ENCODE data around the gene ADNP2.
A peak's percentile ranks its signal among the peaks of the same experiment; 100 is the strongest.
"Not testable (repeated sequence)": the region's sequence is repeated elsewhere in the genome, so short reads cannot be mapped to it uniquely, and the experiment has no call there.

ADNP2 gene

GRCh38 chr18:80159713-80160636 lies 50.9 kb downstream of the ADNP2 start:
- Histone ChIP-seq H3K4me2 (ENCODE audit: low read length) (no peak overlapping the region), H3K79me1 (ENCODE audit: low read length) (no peaks in the 10 kb centered on the region), H3K79me2 (ENCODE audit: control insufficient read depth, insufficient read depth, low read length) (no peaks in the 10 kb centered on the region), H3K18ac (ENCODE audit: low read length) (no peak overlapping the region), H3K4me3 (ENCODE audit: low read length) (no peak overlapping the region), H3K4ac (ENCODE audit: low read depth, low read length) (no peak overlapping the region), H3K4me1 (ENCODE audit: control insufficient read depth, low read depth, low read length) (no peaks in the 10 kb centered on the region), H2BK120ac (ENCODE audit: low read depth, low read length) (no peak overlapping the region), H4K8ac (ENCODE audit: low read depth, low read length) (no peak overlapping the region), H3K9ac (ENCODE audit: low read length) (no peak overlapping the region), H3K27ac (ENCODE audit: low read depth, low read length) (no peak overlapping the region), H3K23ac (ENCODE audit: low read length) (no peak overlapping the region), H2AK5ac (ENCODE audit: low read length) (no peak overlapping the region), H3K27me3 (ENCODE audit: insufficient read depth, low read length, poor library complexity) (no peaks in the 10 kb centered on the region), H3K56ac (ENCODE audit: low read length) (no peak overlapping the region), H3K36me3 (ENCODE audit: control insufficient read depth, insufficient read depth, low read length) (no peaks in the 10 kb centered on the region), H2BK15ac (replicated peaks; ENCODE audit: low read depth) (no peak overlapping the region), H4K5ac (ENCODE audit: low read length) (no peak overlapping the region), H2BK5ac (ENCODE audit: low read length) (no peak overlapping the region)
- DNase-seq = peak; percentile 19
- WGBS (ENCODE audit: extremely low coverage, insufficient coverage, low lambda C conversion rate) = no CpG with 5 or more reads among the region's 109 CpGs

- Histone ChIP-seq H3K4me2 (ENCODE audit: low read length) (no peak overlapping the region), H3K36me3 (ENCODE audit: control insufficient read depth, insufficient read depth, low read length) (no peaks in the 10 kb centered on the region), H2AK5ac (ENCODE audit: low read length) (no peak overlapping the region), H2BK120ac (ENCODE audit: low read depth, low read length) (no peak overlapping the region), H2BK5ac (ENCODE audit: low read length) (no peak overlapping the region), H3K4me3 (ENCODE audit: low read length) (no peak overlapping the region), H4K8ac (ENCODE audit: low read depth, low read length) (no peak overlapping the region), H3K27ac (ENCODE audit: low read depth, low read length) (no peak overlapping the region), H3K79me2 (ENCODE audit: control insufficient read depth, insufficient read depth, low read length) (no peaks in the 10 kb centered on the region), H3K27me3 (ENCODE audit: insufficient read depth, low read length, poor library complexity) (no peaks in the 10 kb centered on the region), H2BK15ac (replicated peaks; ENCODE audit: low read depth) (no peak overlapping the region), H3K79me1 (ENCODE audit: low read length) (no peaks in the 10 kb centered on the region), H3K4me1 (ENCODE audit: control insufficient read depth, low read depth, low read length) (no peaks in the 10 kb centered on the region), H3K9ac (ENCODE audit: low read length) (no peak overlapping the region), H3K4ac (ENCODE audit: low read depth, low read length) (no peak overlapping the region), H3K23ac (ENCODE audit: low read length) (no peak overlapping the region), H3K18ac (ENCODE audit: low read length) (no peak overlapping the region), H4K5ac (ENCODE audit: low read length) (no peak overlapping the region), H3K56ac (ENCODE audit: low read length) (no peak overlapping the region)
- DNase-seq = no peak
- WGBS (ENCODE audit: extremely low coverage, insufficient coverage, low lambda C conversion rate) = no CpG with 5 or more reads among the region's 7 CpGs
Measured at GRCh38 chr18:80161781-80162417, 52.8 kb downstream of the ADNP2 start.

- Histone ChIP-seq H3K79me2 (ENCODE audit: control insufficient read depth, insufficient read depth, low read length) (no peaks in the 10 kb centered on the region), H3K36me3 (ENCODE audit: control insufficient read depth, insufficient read depth, low read length) (no peaks in the 10 kb centered on the region), H2BK120ac (ENCODE audit: low read depth, low read length) (no peak overlapping the region), H3K23ac (ENCODE audit: low read length) (no peak overlapping the region), H4K5ac (ENCODE audit: low read length) (no peak overlapping the region), H3K4me1 (ENCODE audit: control insufficient read depth, low read depth, low read length) (no peaks in the 10 kb centered on the region), H3K4me2 (ENCODE audit: low read length) (no peak overlapping the region), H3K27ac (ENCODE audit: low read depth, low read length) (no peak overlapping the region), H3K9ac (ENCODE audit: low read length) (no peak overlapping the region), H3K4me3 (ENCODE audit: low read length) (no peak overlapping the region), H2BK5ac (ENCODE audit: low read length) (no peak overlapping the region), H3K4ac (ENCODE audit: low read depth, low read length) (no peak overlapping the region), H4K8ac (ENCODE audit: low read depth, low read length) (no peak overlapping the region), H3K18ac (ENCODE audit: low read length) (no peak overlapping the region), H3K56ac (ENCODE audit: low read length) (no peak overlapping the region), H2AK5ac (ENCODE audit: low read length) (no peak overlapping the region), H3K27me3 (ENCODE audit: insufficient read depth, low read length, poor library complexity) (no peaks in the 10 kb centered on the region), H3K79me1 (ENCODE audit: low read length) (no peaks in the 10 kb centered on the region), H2BK15ac (replicated peaks; ENCODE audit: low read depth) (no peak overlapping the region)
- no CpG with 5 or more reads among the region's 7 CpGs for WGBS (ENCODE audit: extremely low coverage, insufficient coverage, low lambda C conversion rate)
- no peak for DNase-seq
Measured at GRCh38 chr18:80163183-80163582, 54.1 kb downstream of the ADNP2 start.

GRCh38 chr18:80164727-80165355 lies 55.8 kb downstream of the ADNP2 start:
- not testable (repeated sequence) for H3K4me3 ChIP-seq (ENCODE audit: low read length); H2BK15ac ChIP-seq (replicated peaks; ENCODE audit: low read depth); H3K23ac ChIP-seq (ENCODE audit: low read length); H4K8ac ChIP-seq (ENCODE audit: low read depth, low read length); H3K4me1 ChIP-seq (ENCODE audit: control insufficient read depth, low read depth, low read length); H3K27ac ChIP-seq (ENCODE audit: low read depth, low read length); H3K27me3 ChIP-seq (ENCODE audit: insufficient read depth, low read length, poor library complexity); H4K5ac ChIP-seq (ENCODE audit: low read length); H3K4ac ChIP-seq (ENCODE audit: low read depth, low read length); H3K36me3 ChIP-seq (ENCODE audit: control insufficient read depth, insufficient read depth, low read length); H3K79me2 ChIP-seq (ENCODE audit: control insufficient read depth, insufficient read depth, low read length); H2BK120ac ChIP-seq (ENCODE audit: low read depth, low read length); H3K56ac ChIP-seq (ENCODE audit: low read length); DNase-seq; H3K4me2 ChIP-seq (ENCODE audit: low read length); H3K9ac ChIP-seq (ENCODE audit: low read length); H2AK5ac ChIP-seq (ENCODE audit: low read length); H3K18ac ChIP-seq (ENCODE audit: low read length); H3K79me1 ChIP-seq (ENCODE audit: low read length); H2BK5ac ChIP-seq (ENCODE audit: low read length)
- no CpG with 5 or more reads among the region's 9 CpGs for WGBS (ENCODE audit: extremely low coverage, insufficient coverage, low lambda C conversion rate)

- H3K23ac ChIP-seq (ENCODE audit: low read length) = no peak overlapping the region
- H3K27me3 ChIP-seq (ENCODE audit: insufficient read depth, low read length, poor library complexity) = no peaks in the 10 kb centered on the region
- no peak overlapping the region for H2AK5ac ChIP-seq (ENCODE audit: low read length)
- no peak overlapping the region for H3K9ac ChIP-seq (ENCODE audit: low read length)
- H2BK5ac ChIP-seq (ENCODE audit: low read length) = no peak overlapping the region
- H3K27ac ChIP-seq (ENCODE audit: low read depth, low read length) = no peak overlapping the region
- H2BK15ac ChIP-seq (replicated peaks; ENCODE audit: low read depth) = no peak overlapping the region
- H3K4me2 ChIP-seq (ENCODE audit: low read length) = no peak overlapping the region
- WGBS (ENCODE audit: extremely low coverage, insufficient coverage, low lambda C conversion rate) = no CpG with 5 or more reads among the region's 10 CpGs
- H3K36me3 ChIP-seq (ENCODE audit: control insufficient read depth, insufficient read depth, low read length) = no peaks in the 10 kb centered on the region
- no peak overlapping the region for H3K4me3 ChIP-seq (ENCODE audit: low read length)
- no peak for DNase-seq
- H2BK120ac ChIP-seq (ENCODE audit: low read depth, low read length) = no peak overlapping the region
- H3K79me1 ChIP-seq (ENCODE audit: low read length) = no peaks in the 10 kb centered on the region
- H3K18ac ChIP-seq (ENCODE audit: low read length) = no peak overlapping the region
- no peak overlapping the region for H3K56ac ChIP-seq (ENCODE audit: low read length)
- no peak overlapping the region for H3K4ac ChIP-seq (ENCODE audit: low read depth, low read length)
- H3K4me1 ChIP-seq (ENCODE audit: control insufficient read depth, low read depth, low read length) = no peaks in the 10 kb centered on the region
- H4K8ac ChIP-seq (ENCODE audit: low read depth, low read length) = no peak overlapping the region
- no peak overlapping the region for H4K5ac ChIP-seq (ENCODE audit: low read length)
- no peaks in the 10 kb centered on the region for H3K79me2 ChIP-seq (ENCODE audit: control insufficient read depth, insufficient read depth, low read length)
Measured at GRCh38 chr18:80166240-80166639, 57.2 kb downstream of the ADNP2 start.

Measured in mesendoderm (in vitro differentiated cells).